Esophagus squamous epithelium (tissue), 4 donors: Measurements from ENCODE around the gene TNKS1BP1.

ENCODE experiments used
- CTCF ChIP-seq, 6 experiments: fragments of 450-650 bp in 4 of 6; fragments of 200-600 bp in 2 of 6; sonication (generic) in 2 of 6; IDR thresholded peaks; one replicate each; pipeline ENCODE4 v1.5.1; 2016 to 2019; ENCODE audit warnings: antibody characterized with exemption in 6 of 6, mild to moderate bottlenecking in 4 of 6, moderate library complexity in 4 of 6
- POLR2A ChIP-seq, 4 donors: fragments of 450-650 bp; IDR thresholded peaks; one replicate each; pipeline ENCODE4 v1.6.1; 2017; ENCODE audit warnings: antibody characterized with exemption in 4 of 4, mild to moderate bottlenecking in 4 of 4, moderate library complexity in 3 of 4

GRCh38 chr11:57300785-57301184, 24.0 kb downstream of the TNKS1BP1 start:
- no peak for TF ChIP-seq CTCF (IDR thresholded peaks at IDR 0.05)
- TF ChIP-seq POLR2A (IDR thresholded peaks at IDR 0.05), result no peak
